ENCODE data around the gene PRDM16. TPM values are rescaled to one million over a fixed set of nuclear protein-coding genes. Genes with fewer than 3 reads are reported as not detected.

PRDM16 gene
- total RNA-seq, 4 donors from 2014 or later: 0.41 to 0.95 TPM; not detected in 2

GRCh38 chr1:3317456-3317855 is 248.5 kb downstream of the PRDM16 start:
- H3K4me1 ChIP-seq: peaks cover 17 to 43% (median 28%) of the 10 kb centered on the region in 4 donors
- in situ Hi-C loops (cut with MboI; ENCODE audit: low pct_ligation_motif_present in 1 of 4, low pct_unique_long_range_greater_than_20kb in 1 of 4, low sequenced_read_pairs in 3 of 4): no loop called here
- H3K9me3 ChIP-seq: no peaks in the 10 kb centered on the region

GRCh38 chr1:3318329-3318728 is 249.3 kb downstream of the PRDM16 start:
- peaks cover 6% of the 10 kb centered on the region for H3K27me3 ChIP-seq
- H3K36me3 ChIP-seq: no peaks in the 10 kb centered on the region
- H3K4me1 ChIP-seq: peaks cover 18 to 46% (median 32%) of the 10 kb centered on the region in 4 donors
- TF ChIP-seq EP300 (IDR thresholded peaks at IDR 0.05; ENCODE audit: low read depth): no peak
- TF ChIP-seq POLR2A (IDR thresholded peaks at IDR 0.05): no peak
- TF ChIP-seq POLR2AphosphoS5 (IDR thresholded peaks at IDR 0.05): no peak
- TF ChIP-seq, protein P1, sequence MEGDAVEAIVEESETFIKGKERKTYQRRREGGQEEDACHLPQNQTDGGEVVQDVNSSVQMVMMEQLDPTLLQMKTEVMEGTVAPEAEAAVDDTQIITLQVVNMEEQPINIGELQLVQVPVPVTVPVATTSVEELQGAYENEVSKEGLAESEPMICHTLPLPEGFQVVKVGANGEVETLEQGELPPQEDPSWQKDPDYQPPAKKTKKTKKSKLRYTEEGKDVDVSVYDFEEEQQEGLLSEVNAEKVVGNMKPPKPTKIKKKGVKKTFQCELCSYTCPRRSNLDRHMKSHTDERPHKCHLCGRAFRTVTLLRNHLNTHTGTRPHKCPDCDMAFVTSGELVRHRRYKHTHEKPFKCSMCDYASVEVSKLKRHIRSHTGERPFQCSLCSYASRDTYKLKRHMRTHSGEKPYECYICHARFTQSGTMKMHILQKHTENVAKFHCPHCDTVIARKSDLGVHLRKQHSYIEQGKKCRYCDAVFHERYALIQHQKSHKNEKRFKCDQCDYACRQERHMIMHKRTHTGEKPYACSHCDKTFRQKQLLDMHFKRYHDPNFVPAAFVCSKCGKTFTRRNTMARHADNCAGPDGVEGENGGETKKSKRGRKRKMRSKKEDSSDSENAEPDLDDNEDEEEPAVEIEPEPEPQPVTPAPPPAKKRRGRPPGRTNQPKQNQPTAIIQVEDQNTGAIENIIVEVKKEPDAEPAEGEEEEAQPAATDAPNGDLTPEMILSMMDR (IDR thresholded peaks at IDR 0.05): no peak
- no peaks in the 10 kb centered on the region for H3K9me3 ChIP-seq
- no peak for DNase-seq
- no peak overlapping the region for H3K4me3 ChIP-seq
- intact Hi-C loops (cut with DNase I; ENCODE audit: low total_unique reads): no loop called here
- in situ Hi-C loops (cut with MboI; ENCODE audit: low pct_ligation_motif_present in 1 of 4, low pct_unique_long_range_greater_than_20kb in 1 of 4, low sequenced_read_pairs in 3 of 4): no loop called here
- WGBS, 2 donors (ENCODE audit: low coverage in 1 of 2): 66 to 84% methylated on average over 2 of the region's 2 CpGs
- H3K27ac ChIP-seq: no peak overlapping the region

More at GRCh38 chr1:3317456-3317855, 248.5 kb downstream of the PRDM16 start:
- peaks cover under 1% of the 10 kb centered on the region for H3K27me3 ChIP-seq
- H3K27ac ChIP-seq: no peak overlapping the region
- intact Hi-C loops (cut with DNase I; ENCODE audit: low total_unique reads): no loop called here
- TF ChIP-seq, protein P1 (IDR thresholded peaks at IDR 0.05): no peak
- TF ChIP-seq POLR2AphosphoS5 (IDR thresholded peaks at IDR 0.05): no peak
- TF ChIP-seq POLR2A (IDR thresholded peaks at IDR 0.05): no peak
- TF ChIP-seq EP300 (IDR thresholded peaks at IDR 0.05; ENCODE audit: low read depth): no peak
- DNase-seq: no peak
- no peaks in the 10 kb centered on the region for H3K36me3 ChIP-seq
- 94 to 100% methylated on average over 1 to 17 of the region's 17 CpGs for WGBS, 2 donors (ENCODE audit: low coverage in 1 of 2)
- H3K4me3 ChIP-seq: no peak overlapping the region

DNA sequence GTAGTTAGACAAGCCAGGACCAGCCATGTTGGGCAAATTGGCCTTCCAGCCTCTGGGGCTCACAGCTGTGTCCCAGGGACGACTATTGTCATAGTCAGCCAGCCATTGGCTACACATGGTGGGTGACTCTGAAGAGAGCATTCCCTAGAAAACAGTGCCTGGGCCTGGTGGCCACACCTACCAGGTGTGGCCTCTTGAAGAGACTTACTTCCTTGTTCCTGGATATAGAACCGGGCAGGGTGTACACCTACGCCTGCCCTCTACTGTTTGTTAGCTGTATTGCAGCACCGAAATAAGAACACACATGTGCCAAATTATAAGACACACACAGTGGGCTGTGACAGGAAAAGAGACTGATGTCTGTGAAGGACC is 250.9 kb downstream of the PRDM16 start:
- intact Hi-C loops (cut with DNase I; ENCODE audit: low total_unique reads): no loop called here
- Histone ChIP-seq H3K36me3 (no peaks in the 10 kb centered on the region), H3K9me3 (no peaks in the 10 kb centered on the region), H3K4me1 (peaks cover 17 to 42% (median 27%) of the 10 kb centered on the region in 4 donors), H3K27ac (peak overlapping the region; percentile 48 to 63 (median 57)), H3K27me3 (peaks cover 15% of the 10 kb centered on the region), H3K4me3 (no peak overlapping the region)
- WGBS, 2 donors (ENCODE audit: low coverage in 1 of 2): 38% methylated on average over 4 of the region's 4 CpGs; no CpG with 5 or more reads in 1 of the 2 donors
- DNase-seq: peak; percentile 72
- in situ Hi-C loops (cut with MboI; ENCODE audit: low pct_ligation_motif_present in 1 of 4, low pct_unique_long_range_greater_than_20kb in 1 of 4, low sequenced_read_pairs in 3 of 4): no loop called here
- TF ChIP-seq POLR2AphosphoS5 (IDR thresholded peaks at IDR 0.05): no peak
- no peak for TF ChIP-seq POLR2A (IDR thresholded peaks at IDR 0.05)
- TF ChIP-seq, protein P1 (IDR thresholded peaks at IDR 0.05): peak; percentile 68 to 89 (median 80)
- no peak for TF ChIP-seq EP300 (IDR thresholded peaks at IDR 0.05; ENCODE audit: low read depth)

DNA sequence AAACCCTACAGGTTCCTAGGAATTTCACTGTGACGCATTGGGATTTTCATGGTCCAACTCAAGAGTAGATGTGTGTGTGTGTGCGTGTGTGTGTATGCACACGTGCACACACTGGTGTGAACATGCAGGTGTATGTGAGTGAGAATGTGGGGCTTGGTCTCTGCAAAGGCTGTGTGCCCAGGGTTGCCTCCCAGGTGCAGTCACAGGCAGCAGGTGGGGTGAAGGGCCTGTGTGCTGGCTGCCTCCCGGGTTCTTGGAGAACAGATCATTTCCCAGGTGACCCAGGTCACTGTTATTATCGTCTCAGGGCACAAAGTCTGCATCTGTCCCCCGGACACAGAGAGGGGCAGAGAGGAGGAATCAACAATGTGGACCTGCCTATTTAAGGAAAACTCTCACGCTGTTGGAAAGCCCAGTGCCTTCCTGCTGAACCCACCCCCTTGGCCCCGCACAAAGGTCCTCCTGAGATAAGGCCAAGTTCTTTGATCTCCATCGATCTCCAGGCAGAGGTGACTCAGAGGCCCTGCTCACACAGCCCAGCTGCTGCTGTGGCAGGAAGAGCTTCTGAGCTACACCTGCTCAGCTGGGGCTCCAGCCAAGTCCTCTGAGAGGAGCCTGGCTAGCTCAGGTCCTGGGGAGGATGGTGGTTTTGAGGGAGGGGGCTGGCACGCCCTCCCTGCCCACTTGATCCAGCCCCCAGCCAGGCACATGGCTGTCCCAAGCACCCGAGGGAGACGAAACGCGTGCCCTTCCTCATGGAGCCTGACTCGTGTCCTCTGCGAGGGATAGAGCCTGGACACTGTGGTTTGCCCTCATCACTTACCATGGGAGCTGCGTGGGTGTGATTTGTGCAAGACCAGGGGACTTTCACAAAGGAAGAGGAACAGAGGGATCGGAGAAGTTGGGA is 251.5 kb downstream of the PRDM16 start:
- Histone ChIP-seq H3K9me3 (no peaks in the 10 kb centered on the region), H3K36me3 (no peaks in the 10 kb centered on the region), H3K4me3 (no peak overlapping the region), H3K27ac (peak overlapping the region in 3 of 4 donors; percentile 1 to 63 (median 22)), H3K4me1 (peaks cover 16 to 35% (median 23%) of the 10 kb centered on the region in 4 donors), H3K27me3 (peaks cover 15% of the 10 kb centered on the region)
- intact Hi-C loops (cut with DNase I; ENCODE audit: low total_unique reads) (no loop called here), in situ Hi-C loops (cut with MboI; ENCODE audit: low pct_ligation_motif_present in 1 of 4, low pct_unique_long_range_greater_than_20kb in 1 of 4, low sequenced_read_pairs in 3 of 4) (no loop called here)
- WGBS, 2 donors (ENCODE audit: low coverage in 1 of 2): 31 to 32% methylated on average over 3 to 18 of the region's 18 CpGs
- TF ChIP-seq POLR2AphosphoS5 (IDR thresholded peaks at IDR 0.05): peak in 1 of 3 donors; percentile 27
- TF ChIP-seq POLR2A (IDR thresholded peaks at IDR 0.05): no peak
- TF ChIP-seq, protein P1 (IDR thresholded peaks at IDR 0.05): peak in 2 of 5 experiments; percentile 24
- DNase-seq: peak; percentile 33
